SW 1271 (cell line): ENCODE measurements around the gene PPEF1.
"Not testable (repeated sequence)": the region's sequence is repeated elsewhere in the genome, so short reads cannot be mapped to it uniquely, and the experiment has no call there.

Experiments used
- DNase-seq, 2 experiments: peaks; one replicate each; lab custom pipeline; 2025; lab: John Stamatoyannopoulos, UW

Gene PPEF1

GRCh38 chrX:18793601-18794089, 86.2 kb downstream of the PPEF1 start:
- DNase-seq: no peak

DNA sequence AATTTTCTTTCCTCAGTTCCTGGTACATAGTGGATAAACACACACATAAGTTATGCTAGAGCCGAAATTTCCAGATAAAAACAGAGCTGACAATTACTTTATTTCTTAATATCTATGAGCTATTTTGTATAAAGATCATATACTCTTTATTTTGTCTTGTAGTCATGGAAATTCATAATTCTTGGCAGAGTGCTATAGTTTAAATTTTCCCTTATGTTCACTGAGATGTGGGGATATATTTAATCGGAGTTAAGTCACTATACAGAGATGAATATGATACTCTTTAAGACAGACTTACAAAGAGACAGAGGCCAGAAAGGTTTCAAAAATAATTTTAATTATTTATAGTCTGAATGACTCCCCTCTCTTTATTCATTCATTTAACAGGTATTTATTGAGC, 89.7 kb downstream of the PPEF1 start:
- DNase-seq: no peak

- no peak for DNase-seq
These were observed 92.5 kb downstream of the PPEF1 start for GRCh38 chrX:18799911-18800310.

GRCh38 chrX:18809641-18810040, 102.2 kb downstream of the PPEF1 start:
- no peak for DNase-seq

DNA sequence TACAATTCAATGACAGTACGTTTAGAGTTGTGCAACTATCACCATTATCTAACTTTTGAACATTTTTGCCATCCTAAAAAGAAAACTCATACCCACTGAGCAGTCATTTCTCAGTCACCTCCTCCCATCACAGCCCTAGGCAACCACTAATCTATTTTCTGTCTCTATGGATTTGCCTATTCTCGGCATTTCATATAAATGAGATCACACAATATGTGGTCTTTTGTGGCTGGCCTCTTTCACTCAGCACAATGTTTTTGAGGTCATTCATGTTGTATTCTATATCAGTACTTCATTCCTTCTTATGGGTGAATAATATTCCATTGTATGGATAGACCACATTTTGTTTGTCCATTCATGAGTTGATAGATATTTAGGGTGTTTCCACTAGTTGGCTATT, 103.0 kb downstream of the PPEF1 start:
- no peak for DNase-seq

DNA sequence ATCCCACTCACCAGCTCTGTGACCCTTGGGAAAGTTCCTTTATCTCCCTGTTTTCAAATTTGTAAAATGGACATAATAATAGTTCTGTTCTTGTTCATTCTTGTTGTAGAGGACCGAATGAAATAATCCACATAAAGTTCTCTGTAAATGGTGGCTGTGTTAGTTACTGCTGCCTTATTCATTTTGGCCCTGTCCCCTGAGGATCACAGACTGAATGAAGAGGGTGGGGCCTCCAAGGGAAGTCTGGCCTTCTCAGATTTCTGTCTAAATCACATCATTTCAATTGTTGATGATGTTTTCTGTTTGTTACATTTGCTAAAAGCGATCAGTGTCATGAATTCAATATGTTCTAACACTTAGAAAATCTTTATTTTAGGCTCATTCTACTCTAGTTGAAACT, 117.9 kb downstream of the PPEF1 start:
- DNase-seq: no peak

GRCh38 chrX:18828832-18829404, 121.5 kb downstream of the PPEF1 start:
- no peak for DNase-seq

- no peak for DNase-seq
These were observed 125.8 kb downstream of the PPEF1 start for GRCh38 chrX:18833071-18833731.

GRCh38 chrX:18847901-18848300, 140.5 kb downstream of the PPEF1 start:
- not testable (repeated sequence) for DNase-seq

DNA sequence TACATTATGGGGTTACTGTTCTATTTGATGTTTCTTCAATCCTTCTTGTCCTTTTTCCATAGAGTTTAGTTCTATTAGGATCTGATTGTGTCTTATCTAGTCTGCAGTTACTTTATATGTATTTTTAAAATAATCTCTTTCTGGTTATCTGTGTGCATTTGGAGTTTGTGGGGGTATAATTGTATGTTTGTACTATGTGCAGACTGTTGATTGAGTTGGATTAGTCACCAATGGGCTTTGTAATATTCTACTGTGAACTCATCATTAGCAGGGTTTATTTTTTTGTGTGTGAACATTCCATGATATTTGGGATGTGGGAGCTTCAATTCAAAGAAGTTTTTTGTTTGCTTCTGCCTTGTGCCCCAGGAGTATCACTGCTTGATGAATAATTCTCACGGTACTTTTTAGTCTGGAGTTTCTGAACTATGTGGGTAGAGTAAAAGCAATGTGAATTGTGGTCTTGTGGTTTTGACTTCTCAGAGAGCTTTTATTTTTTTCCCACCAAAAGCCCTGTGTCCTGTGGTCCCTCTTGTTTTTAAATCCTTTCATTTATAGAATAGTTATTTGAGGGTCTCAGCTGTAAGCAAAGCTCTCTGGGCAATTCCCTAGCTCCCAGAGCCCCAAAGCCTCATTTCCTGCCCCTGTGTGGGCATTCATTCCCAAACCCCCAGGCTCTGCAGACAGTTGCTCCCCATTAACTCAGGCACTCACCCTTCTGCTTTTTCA, 148.6 kb downstream of the PPEF1 start:
- no peak for DNase-seq

DNA sequence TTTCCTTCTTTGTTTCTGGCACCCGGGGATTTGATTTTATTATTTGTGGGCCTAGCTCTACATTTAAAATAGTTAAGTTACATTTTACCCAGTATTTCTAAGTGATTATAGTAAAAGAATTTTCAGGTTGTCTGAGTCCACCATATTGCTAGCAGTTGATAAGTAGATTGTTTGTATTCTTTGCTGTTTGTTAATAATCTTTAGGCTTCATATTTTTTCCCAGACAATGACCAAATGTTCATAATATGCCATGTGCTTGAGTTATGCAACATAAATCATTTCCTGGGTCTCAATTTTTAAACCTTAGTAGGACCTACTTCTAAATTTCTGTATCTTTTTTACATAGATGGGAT, 149.2 kb downstream of the PPEF1 start:
- no peak for DNase-seq

- DNase-seq: no peak
These were observed 154.1 kb downstream of the PPEF1 start for GRCh38 chrX:18861511-18861910.

DNA sequence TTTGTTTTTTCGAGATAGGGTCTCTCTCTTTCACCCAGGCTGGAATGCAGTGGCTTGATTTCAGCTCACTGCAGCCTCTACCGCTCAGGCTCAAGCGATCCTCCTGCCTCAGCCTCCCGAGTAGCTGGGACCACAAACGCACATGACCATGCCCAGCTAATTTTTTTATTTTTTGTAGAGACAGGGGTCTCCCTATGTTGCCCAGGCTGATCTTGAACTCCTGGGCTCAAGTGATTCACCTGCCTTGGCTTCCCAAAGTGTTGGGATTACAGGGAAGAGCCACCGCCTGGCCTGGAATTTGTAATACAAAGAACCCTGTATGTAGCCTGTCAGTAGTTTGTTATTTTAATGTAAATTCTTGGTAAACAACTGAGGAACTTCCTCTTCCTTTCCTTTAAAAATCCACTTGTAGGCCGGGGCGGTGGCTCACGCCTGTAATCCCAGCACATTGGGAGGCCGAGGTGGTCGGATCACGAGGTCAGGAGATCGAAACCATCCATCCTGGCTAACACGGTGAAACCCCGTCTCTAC, 157.0 kb downstream of the PPEF1 start:
- DNase-seq: no peak

GRCh38 chrX:18871161-18871890, 163.9 kb downstream of the PPEF1 start:
- DNase-seq: no peak

- no peak for DNase-seq
These were observed 164.5 kb downstream of the PPEF1 start for GRCh38 chrX:18871970-18872369.

DNA sequence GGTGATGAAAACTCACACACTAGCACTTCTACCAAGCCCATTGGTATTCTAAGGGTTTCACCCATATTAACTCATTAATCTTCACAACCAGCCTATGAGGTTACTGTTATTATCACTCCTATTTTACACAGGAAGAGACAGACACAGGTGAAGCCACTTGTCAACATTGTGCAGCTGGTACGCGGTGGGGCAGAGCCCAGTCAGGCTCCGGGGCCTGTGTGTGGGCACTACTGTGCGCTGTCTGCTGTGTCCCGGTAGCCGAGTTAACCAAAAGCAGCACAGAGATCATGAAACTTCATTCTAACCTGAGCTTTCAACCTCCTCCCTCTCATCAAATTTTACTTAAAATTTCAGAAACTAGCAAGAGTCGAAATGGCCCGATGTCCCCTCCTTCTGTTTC, 165.2 kb downstream of the PPEF1 start:
- DNase-seq: no peak

- peak in 1 of 2 experiments; percentile 0 for DNase-seq
These were observed 165.8 kb downstream of the PPEF1 start for GRCh38 chrX:18873189-18873791.

DNA sequence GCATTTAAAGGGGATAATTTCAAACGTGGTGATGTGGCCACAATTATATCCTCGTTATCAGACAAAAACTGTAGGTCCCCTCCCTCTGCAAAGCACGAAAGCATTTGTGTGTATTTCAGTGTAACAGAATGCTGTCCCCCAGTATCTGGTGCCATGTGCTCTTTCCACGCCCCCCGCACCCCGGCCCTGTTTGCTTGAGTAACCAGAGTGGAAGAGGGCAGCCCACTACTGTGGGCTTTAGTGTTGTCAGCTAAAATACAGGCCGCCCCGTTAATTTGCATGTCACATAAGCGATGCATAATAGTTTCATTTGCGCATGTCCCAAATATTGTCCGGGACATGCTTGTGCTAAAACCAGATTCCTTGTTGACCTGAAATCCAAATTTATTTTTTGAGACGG, 166.4 kb downstream of the PPEF1 start:
- no peak for DNase-seq

- DNase-seq: no peak
These were observed 167.3 kb downstream of the PPEF1 start for GRCh38 chrX:18874560-18875255.

- no peak for DNase-seq
These were observed 167.9 kb downstream of the PPEF1 start for GRCh38 chrX:18875256-18875878.

GRCh38 chrX:18877469-18877868, 170.0 kb downstream of the PPEF1 start:
- no peak for DNase-seq
